GM19193 (cell line): ENCODE measurements around the gene SLC25A13.

ENCODE experiments used
- POLR2A ChIP-seq: IDR thresholded peaks from 4 replicates; pipeline ENCODE4 v1.6.1; 2011; ENCODE audit not compliant: insufficient read depth, insufficient read length; ENCODE audit errors: extremely low read depth

Gene SLC25A13

GRCh38 chr7:96321658-96322372 lies at the start of gene SLC25A13:
SLC25A13 (minus strand) TSS chr7:96322098; CDS start chr7:96321956, 142 bp downstream.
- peak; percentile 81 for TF ChIP-seq POLR2A

GRCh38 chr7:96361116-96361857 lies 39.4 kb upstream of the SLC25A13 start:
- TF ChIP-seq POLR2A, result no peak

GRCh38 chr7:96359876-96360275 lies 38.0 kb upstream of the SLC25A13 start:
- TF ChIP-seq POLR2A, result no peak

- TF ChIP-seq POLR2A, result no peak
Measured at GRCh38 chr7:96355990-96356506, 34.1 kb upstream of the SLC25A13 start.

GRCh38 chr7:96354881-96355280 lies 33.0 kb upstream of the SLC25A13 start:
- no peak for TF ChIP-seq POLR2A

GRCh38 chr7:96349572-96349971 lies 27.7 kb upstream of the SLC25A13 start:
- TF ChIP-seq POLR2A, result no peak

- no peak for TF ChIP-seq POLR2A
Measured at GRCh38 chr7:96347471-96347870, 25.6 kb upstream of the SLC25A13 start.

GRCh38 chr7:96346293-96346953 lies 24.5 kb upstream of the SLC25A13 start:
- TF ChIP-seq POLR2A, result no peak

- no peak for TF ChIP-seq POLR2A
Measured at GRCh38 chr7:96344236-96344635, 22.3 kb upstream of the SLC25A13 start.

GRCh38 chr7:96342049-96342448 lies 20.2 kb upstream of the SLC25A13 start:
- TF ChIP-seq POLR2A, result no peak

GRCh38 chr7:96337519-96337918 lies 15.6 kb upstream of the SLC25A13 start:
- TF ChIP-seq POLR2A, result no peak

- no peak for TF ChIP-seq POLR2A
Measured at GRCh38 chr7:96332325-96332724, 10.4 kb upstream of the SLC25A13 start.

- no peak for TF ChIP-seq POLR2A
Measured at GRCh38 chr7:96331775-96332174, 9.9 kb upstream of the SLC25A13 start.

GRCh38 chr7:96331233-96331632 lies 9.3 kb upstream of the SLC25A13 start:
- TF ChIP-seq POLR2A, result no peak

GRCh38 chr7:96330193-96330592 lies 8.3 kb upstream of the SLC25A13 start:
- no peak for TF ChIP-seq POLR2A
